C1 segment of cervical spinal cord (tissue), 14 donors: ENCODE measurements around the gene PLCH1.
"Not testable (repeated sequence)": the region's sequence is repeated elsewhere in the genome, so short reads cannot be mapped to it uniquely, and the experiment has no call there.

Experiments
- DNase-seq, 14 donors: peaks; one replicate each; lab custom pipeline; 2025; lab: John Stamatoyannopoulos, UW

PLCH1 gene

GRCh38 chr3:155420881-155421486 lies 323.9 kb downstream of the PLCH1 start:
- no peak for DNase-seq

DNA sequence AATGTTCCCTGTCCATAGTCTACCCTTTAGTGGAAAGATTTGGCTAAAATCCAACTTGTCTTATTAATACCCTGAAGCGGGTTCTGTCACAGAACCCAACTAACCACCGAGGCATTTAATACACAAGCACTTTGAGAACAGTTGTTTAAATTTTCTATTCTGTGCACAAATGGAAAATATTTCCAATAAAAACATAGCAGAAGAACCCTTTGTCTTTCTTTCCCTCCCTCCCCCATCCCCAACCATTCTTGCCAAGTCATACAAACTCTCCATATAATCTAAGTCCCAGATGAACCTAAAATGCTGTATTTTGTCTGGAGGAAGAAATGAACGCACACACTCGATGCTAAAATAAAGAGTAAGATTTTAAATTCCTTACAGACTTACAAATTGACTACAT lies 324.5 kb downstream of the PLCH1 start:
- no peak for DNase-seq

DNA sequence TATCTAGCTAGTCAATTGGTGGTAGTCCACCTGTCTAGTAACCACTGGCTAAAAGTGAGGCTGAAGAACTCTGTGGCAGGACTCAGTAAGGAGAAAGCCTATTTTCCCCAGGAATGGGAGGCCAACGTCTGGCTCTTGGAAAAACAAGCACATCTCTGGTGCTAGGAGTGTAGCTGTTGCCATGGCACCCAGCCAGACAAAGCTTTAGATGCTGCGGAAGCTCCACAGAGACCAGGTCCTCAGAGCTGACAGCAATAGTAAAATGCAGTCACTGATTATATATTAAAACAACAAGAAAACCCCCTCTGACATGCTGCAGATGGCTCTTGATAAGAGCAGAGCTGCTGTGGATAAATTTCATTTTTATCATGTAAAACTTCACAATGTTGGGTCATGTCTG lies 326.5 kb downstream of the PLCH1 start:
- DNase-seq = peak in 2 of 14 donors; percentile 2 to 3

GRCh38 chr3:155417119-155417517 lies 327.8 kb downstream of the PLCH1 start:
- no peak for DNase-seq

GRCh38 chr3:155416500-155417118 lies 328.3 kb downstream of the PLCH1 start:
- DNase-seq = no peak

GRCh38 chr3:155412904-155413303 lies 332.0 kb downstream of the PLCH1 start:
- no peak for DNase-seq

GRCh38 chr3:155411500-155412223 lies 333.2 kb downstream of the PLCH1 start:
- no peak for DNase-seq

- no peak for DNase-seq
Observed at GRCh38 chr3:155409336-155409735, 335.5 kb downstream of the PLCH1 start.

DNA sequence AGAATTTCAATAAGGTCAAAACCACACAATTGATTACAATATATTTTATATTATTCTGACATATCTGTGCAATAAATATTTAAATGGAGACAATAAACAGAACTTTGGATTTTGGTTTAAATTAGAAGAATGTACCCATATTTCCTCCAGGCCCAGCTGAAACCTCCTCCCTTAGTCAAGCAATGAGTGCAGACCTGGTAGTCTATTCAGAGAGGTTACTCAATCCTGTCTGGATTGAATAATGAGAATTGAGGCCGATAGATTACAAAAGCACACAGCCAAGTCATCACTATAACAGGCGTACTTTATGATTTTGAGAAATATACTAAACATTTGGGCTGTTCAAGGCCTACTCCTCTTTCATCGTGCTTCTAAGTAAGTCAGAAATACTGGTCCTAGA lies 336.9 kb downstream of the PLCH1 start:
- no peak for DNase-seq

DNA sequence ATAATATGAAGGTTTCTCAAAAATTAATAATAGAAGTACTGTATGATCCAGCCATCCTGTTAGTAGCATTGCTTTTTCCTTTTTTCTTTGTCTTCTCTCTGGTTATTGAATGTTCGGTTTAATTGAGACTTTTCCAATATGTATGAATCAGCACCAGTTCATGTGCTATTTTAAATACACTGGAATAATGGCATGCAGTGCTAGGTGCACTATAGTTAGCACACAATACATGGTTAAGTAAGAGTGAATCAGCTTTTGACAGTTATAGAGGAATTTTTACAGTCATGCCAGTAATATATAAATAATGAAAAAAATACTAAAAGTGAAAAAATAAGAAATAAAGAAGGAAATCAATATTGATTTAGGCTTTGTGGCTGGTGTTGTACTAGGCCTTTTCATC lies 337.5 kb downstream of the PLCH1 start:
- DNase-seq = no peak

DNA sequence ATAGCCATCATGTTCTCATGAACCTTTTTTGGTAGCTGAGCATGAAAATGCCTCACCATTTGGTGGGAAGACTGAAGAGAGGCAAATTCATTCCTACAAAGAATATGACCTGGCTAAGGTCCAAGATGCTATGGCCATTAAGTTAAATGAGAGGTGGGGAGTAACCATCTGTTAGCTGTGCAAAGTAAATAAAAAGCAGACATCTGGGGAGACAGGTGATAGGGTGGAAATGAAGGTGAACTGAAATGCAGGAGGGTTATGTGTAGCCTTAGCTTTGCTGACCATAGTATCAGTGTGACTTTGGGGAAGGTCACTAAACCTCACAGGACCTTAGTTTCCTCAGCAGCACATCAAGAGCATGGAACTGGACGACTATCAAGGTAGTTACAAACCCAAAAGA lies 340.4 kb downstream of the PLCH1 start:
- DNase-seq = no peak

DNA sequence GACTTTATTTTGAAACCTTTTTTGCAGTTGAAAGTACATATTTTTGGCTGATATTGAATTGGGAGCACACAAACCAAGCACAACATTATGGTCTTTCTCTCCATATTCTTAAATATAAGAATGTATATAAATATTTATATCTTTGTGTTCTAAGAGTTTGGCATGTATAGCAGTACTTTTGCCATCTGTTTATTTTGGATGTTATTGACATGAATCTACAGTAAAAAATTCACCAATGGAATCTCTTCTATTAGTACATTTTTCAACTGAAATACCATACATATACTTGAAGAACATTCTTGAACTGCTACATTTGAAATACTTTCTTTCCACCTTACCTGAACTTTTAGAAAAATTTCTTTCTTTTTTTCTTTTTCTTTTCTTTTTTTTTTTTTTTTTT lies 342.2 kb downstream of the PLCH1 start:
- no peak for DNase-seq

DNA sequence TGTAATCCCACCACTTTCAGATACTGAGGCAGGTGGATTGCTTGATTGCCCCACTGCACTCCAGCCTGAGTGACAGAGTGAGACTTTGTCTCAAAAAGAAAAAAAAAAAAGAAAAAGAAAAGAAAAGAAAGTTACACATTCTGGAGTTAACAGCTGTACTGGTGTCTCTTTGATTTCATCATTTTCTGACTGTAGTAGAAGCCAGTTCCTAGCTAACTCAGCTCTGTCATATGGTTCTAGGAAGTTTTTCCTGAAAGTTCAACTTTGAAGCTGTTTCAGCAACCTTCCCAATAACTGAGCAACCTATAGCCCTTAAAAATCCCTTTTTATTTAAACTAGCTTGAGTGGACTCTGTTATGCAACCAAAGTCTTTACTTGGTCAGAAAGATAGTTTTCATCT lies 346.8 kb downstream of the PLCH1 start:
- no peak for DNase-seq

GRCh38 chr3:155394896-155395295 lies 350.0 kb downstream of the PLCH1 start:
- not testable (repeated sequence) for DNase-seq

GRCh38 chr3:155394240-155394639 lies 350.6 kb downstream of the PLCH1 start:
- DNase-seq = no peak

DNA sequence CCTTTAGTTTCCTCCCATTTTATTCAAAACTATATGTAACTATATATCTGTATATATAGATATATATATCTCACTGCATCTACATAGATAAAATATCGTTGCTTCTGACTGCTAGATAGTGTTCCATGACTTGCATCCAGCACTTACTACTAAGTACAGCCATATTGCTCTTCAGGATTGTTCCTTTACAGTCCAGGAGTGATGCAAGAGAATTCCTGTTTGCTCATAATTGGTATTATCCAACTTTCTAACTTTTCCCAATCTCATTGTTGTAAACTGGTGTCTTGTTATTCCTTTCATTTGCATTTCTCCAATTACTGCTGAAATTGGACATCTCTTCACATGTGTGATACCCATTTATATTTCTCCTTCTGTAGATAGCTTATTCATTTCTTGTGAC lies 351.6 kb downstream of the PLCH1 start:
- DNase-seq = no peak

- no peak for DNase-seq
Observed at GRCh38 chr3:155392138-155392537, 352.7 kb downstream of the PLCH1 start.

DNA sequence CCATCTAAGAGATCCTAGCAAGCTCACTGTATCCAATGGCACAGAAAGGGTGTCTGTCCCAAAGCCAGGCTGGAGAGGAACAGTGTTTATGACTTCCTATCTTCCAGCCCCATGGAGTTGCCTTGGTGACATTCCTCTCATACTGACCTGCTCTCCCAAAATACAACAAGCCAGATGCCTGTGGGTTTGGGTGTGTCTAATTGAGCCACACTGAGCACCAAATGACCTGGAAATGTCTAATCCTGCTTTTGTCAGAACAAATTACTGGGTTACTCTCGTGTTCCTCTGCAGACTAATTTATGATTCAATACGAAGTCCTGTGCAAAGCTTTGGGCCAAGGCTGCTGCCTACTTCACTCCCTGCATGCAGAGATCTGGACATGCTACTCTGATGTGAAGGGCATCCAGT lies 353.3 kb downstream of the PLCH1 start:
- DNase-seq = peak in 1 of 14 donors; percentile 6

GRCh38 chr3:155391104-155391503 lies 353.8 kb downstream of the PLCH1 start:
- DNase-seq = no peak

GRCh38 chr3:155390351-155390750 lies 354.5 kb downstream of the PLCH1 start:
- no peak for DNase-seq

GRCh38 chr3:155388417-155388816 lies 356.5 kb downstream of the PLCH1 start:
- DNase-seq = no peak

DNA sequence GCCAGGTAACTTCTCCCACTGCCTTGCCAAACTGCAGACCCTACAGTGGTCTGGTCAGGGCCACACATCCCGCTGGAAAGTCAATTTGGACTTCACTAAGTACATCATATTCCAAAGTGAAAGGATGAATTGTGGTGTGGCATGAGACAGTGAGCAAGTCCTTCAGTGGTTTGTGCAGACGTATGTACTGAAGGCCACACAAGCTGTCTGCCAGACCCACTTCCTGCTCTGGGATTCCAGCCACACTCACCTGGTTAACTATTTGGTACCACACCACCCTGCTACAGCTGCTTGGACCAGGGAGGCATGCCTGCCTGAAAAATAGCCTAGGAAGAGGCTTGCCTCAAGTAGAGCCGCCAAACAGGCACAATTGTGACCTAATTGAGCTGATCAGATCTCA lies 357.3 kb downstream of the PLCH1 start:
- DNase-seq = no peak

DNA sequence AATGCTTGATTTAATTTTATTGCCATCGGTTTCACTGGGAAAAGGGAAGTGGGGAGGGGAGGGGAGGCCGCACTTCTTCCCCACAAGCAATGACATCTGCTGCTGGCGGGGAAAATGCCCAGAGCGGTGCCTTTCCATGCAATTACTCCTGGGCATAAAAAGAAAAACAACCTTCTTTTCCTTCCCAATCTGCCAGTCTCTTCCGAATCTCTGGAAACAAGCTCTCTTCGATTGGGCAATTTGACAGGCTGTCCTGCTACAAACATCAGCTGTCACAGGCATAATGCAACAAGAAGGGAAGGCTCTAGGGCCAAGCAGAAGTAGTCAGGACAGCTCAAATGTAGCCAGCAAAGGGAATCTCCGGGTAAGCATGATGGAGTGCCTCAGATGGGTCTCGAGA lies 358.0 kb downstream of the PLCH1 start:
- DNase-seq = no peak
